IgD-negative memory B cell (primary cell): ENCODE measurements around the gene PCMT1. TPM values are rescaled to one million over a fixed set of nuclear protein-coding genes. Genes with fewer than 3 reads are reported as not detected.
A peak's percentile ranks its signal among the peaks of the same experiment; 100 is the strongest.
"Not testable (repeated sequence)": the region's sequence is repeated elsewhere in the genome, so short reads cannot be mapped to it uniquely, and the experiment has no call there.

ENCODE experiments used
- H3K27ac Mint-ChIP-seq, 3 donors: one replicate each; pipeline ENCODE4 v1.8.0; 2020 to 2022; ENCODE audit warnings: mild to moderate bottlenecking in 3 of 3, mixed read lengths in 3 of 3, moderate library complexity in 1 of 3
- H3K27me3 Mint-ChIP-seq: one replicate; pipeline ENCODE4 v1.8.0; 2021; ENCODE audit warnings: mixed read lengths
- H3K36me3 Mint-ChIP-seq: one replicate; pipeline ENCODE4 v1.8.0; 2020; ENCODE audit warnings: mild to moderate bottlenecking, mixed read lengths
- H3K4me1 Mint-ChIP-seq, 3 donors: one replicate each; pipeline ENCODE4 v1.8.0; 2020 to 2022; ENCODE audit warnings: mixed read lengths in 3 of 3, mild to moderate bottlenecking in 1 of 3
- H3K4me3 Mint-ChIP-seq, 4 donors: one replicate each; pipeline ENCODE4 v1.8.0; 2020 to 2022; ENCODE audit warnings: mild to moderate bottlenecking in 4 of 4, mixed read lengths in 4 of 4, moderate library complexity in 3 of 4
- H3K9me3 Mint-ChIP-seq, 3 donors: one replicate each; pipeline ENCODE4 v1.8.0; 2020 to 2021; ENCODE audit warnings: mixed read lengths in 3 of 3, mild to moderate bottlenecking in 1 of 3
- polyA plus RNA-seq: library from polyadenylated mRNA; unstranded; fragments of 300-500 nt; fragmentation: Illumina TruSeq; gene quantifications from one replicate; pipeline ENCODE4 v1.2.3, GENCODE V29; 2021

The PCMT1 gene
- polyA plus RNA-seq, 1 donor from 2014 or later, result 116 TPM

GRCh38 chr6:149848343-149848742 lies 98.8 kb downstream of the PCMT1 start:
- not testable (repeated sequence) for H3K27ac Mint-ChIP-seq, H3K27me3 Mint-ChIP-seq

GRCh38 chr6:149851461-149852110 lies 102.0 kb downstream of the PCMT1 start:
- no peaks in the 10 kb centered on the region for H3K9me3 Mint-ChIP-seq
- H3K27me3 Mint-ChIP-seq, result peaks cover 5% of the 10 kb centered on the region
- H3K4me3 Mint-ChIP-seq, result peak overlapping the region in 2 of 4 donors; percentile 25 to 72
- H3K4me1 Mint-ChIP-seq, result peaks cover 22 to 30% (median 29%) of the 10 kb centered on the region in 3 donors
- H3K36me3 Mint-ChIP-seq, result peaks cover 2% of the 10 kb centered on the region
- H3K27ac Mint-ChIP-seq, result peak overlapping the region; percentile 12 to 76 (median 59)

More at GRCh38 chr6:149848343-149848742, 98.8 kb downstream of the PCMT1 start:
- Mint-ChIP-seq H3K4me1 (peaks cover 18 to 24% (median 20%) of the 10 kb centered on the region in 3 donors), H3K4me3 (peak overlapping the region in 1 of 4 donors; percentile 5)
- H3K36me3 Mint-ChIP-seq, H3K9me3 Mint-ChIP-seq: not testable (repeated sequence)

- Mint-ChIP-seq H3K36me3 (peaks cover 2% of the 10 kb centered on the region), H3K4me3 (peak overlapping the region in 3 of 4 donors; percentile 25 to 72 (median 52)), H3K27me3 (peaks cover 5% of the 10 kb centered on the region), H3K27ac (peak overlapping the region; percentile 0 to 76 (median 59)), H3K4me1 (peaks cover 22 to 30% (median 29%) of the 10 kb centered on the region in 3 donors), H3K9me3 (no peaks in the 10 kb centered on the region)
Observed at GRCh38 chr6:149852180-149852579, 102.6 kb downstream of the PCMT1 start.

DNA sequence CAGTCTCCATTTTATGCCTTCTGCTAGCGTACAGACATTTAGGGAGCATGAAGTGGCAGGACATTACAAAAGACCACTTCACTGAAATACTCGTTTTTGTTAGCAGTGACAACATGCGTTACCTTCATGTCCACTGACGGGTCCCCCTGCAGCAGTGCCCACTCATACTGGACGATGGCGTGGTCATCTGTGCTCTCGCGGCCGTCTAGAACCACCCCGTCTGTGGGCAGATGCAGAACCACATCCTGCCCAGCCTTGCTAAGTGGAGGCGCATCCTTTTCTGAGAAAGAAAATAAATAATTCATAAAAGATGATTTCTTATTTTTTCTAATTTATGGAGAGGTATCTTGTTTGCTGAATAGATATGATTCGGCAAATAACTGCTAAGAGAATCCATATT lies 103.3 kb downstream of the PCMT1 start:
- Mint-ChIP-seq H3K9me3 (no peaks in the 10 kb centered on the region), H3K27ac (peak overlapping the region in 1 of 3 donors; percentile 76), H3K27me3 (peaks cover 5% of the 10 kb centered on the region), H3K36me3 (peaks cover 2% of the 10 kb centered on the region), H3K4me1 (peaks cover 22 to 30% (median 29%) of the 10 kb centered on the region in 3 donors), H3K4me3 (peak overlapping the region in 2 of 4 donors; percentile 38 to 72)

- H3K27me3 Mint-ChIP-seq, H3K27ac Mint-ChIP-seq, H3K36me3 Mint-ChIP-seq, H3K4me3 Mint-ChIP-seq, H3K9me3 Mint-ChIP-seq: not testable (repeated sequence)
- peaks cover 22 to 30% (median 29%) of the 10 kb centered on the region in 3 donors for H3K4me1 Mint-ChIP-seq
Observed at GRCh38 chr6:149854017-149854416, 104.5 kb downstream of the PCMT1 start.

GRCh38 chr6:149854532-149854931 lies 105.0 kb downstream of the PCMT1 start:
- no peak overlapping the region for H3K4me3 Mint-ChIP-seq
- H3K9me3 Mint-ChIP-seq, result no peaks in the 10 kb centered on the region
- H3K27ac Mint-ChIP-seq, result no peak overlapping the region
- peaks cover 22 to 30% (median 29%) of the 10 kb centered on the region in 3 donors for H3K4me1 Mint-ChIP-seq
- H3K36me3 Mint-ChIP-seq, result no peaks in the 10 kb centered on the region
- H3K27me3 Mint-ChIP-seq, result peaks cover 5% of the 10 kb centered on the region

DNA sequence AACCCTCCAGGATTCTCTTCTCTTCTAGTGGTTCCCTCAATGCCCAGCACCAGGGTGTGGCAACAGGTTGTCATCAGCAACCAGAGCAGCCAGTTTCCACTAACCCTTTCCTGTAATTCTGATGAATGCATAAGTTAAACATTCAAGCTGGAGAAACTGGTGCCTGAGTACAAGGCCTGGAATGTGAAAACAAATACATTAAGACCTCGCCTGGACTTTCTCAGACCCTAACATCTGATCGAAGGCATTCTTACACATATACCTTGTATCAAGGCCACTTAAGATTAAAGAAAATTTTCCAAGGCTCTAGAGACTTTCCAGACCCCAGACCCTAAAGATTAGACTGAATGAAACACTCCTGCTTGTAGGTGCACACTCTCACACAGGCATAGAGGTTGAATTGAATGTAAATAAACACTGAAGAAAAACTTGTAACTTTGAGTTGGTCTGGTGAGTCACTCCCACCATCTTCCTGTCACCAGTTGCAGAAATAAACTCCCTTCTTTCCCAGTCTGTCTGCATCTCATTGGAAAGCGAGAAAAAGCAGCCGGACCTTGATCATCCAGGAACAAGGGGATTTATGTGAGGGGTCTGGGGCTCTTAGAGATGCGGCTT lies 105.6 kb downstream of the PCMT1 start:
- Mint-ChIP-seq H3K4me1 (peaks cover 20 to 30% (median 29%) of the 10 kb centered on the region in 3 donors), H3K27me3 (peaks cover 5% of the 10 kb centered on the region), H3K4me3 (no peak overlapping the region), H3K36me3 (no peaks in the 10 kb centered on the region), H3K9me3 (no peaks in the 10 kb centered on the region), H3K27ac (no peak overlapping the region)

DNA sequence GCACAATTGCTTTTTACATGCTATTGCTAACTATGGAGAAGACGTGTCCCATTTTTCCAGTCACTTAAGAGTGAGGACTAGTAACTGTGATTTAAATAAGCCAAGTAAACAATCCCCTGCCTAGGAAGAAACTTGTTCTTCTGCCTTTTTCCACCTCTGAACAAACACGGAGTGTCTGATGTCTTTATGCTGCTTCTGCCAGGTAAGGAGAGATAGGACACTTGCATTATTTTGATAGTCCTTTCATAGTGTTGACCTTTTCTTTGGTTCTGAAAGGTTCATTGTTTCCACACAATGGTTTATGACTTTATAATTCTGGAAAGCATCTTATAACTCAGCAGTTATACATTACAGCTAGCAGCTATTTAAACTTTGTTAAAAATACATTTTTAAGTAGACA lies 106.2 kb downstream of the PCMT1 start:
- peaks cover 17 to 30% (median 26%) of the 10 kb centered on the region in 3 donors for H3K4me1 Mint-ChIP-seq
- H3K9me3 Mint-ChIP-seq, result no peaks in the 10 kb centered on the region
- H3K27ac Mint-ChIP-seq, result no peak overlapping the region
- H3K36me3 Mint-ChIP-seq, result no peaks in the 10 kb centered on the region
- no peak overlapping the region for H3K4me3 Mint-ChIP-seq
- peaks cover 7% of the 10 kb centered on the region for H3K27me3 Mint-ChIP-seq

DNA sequence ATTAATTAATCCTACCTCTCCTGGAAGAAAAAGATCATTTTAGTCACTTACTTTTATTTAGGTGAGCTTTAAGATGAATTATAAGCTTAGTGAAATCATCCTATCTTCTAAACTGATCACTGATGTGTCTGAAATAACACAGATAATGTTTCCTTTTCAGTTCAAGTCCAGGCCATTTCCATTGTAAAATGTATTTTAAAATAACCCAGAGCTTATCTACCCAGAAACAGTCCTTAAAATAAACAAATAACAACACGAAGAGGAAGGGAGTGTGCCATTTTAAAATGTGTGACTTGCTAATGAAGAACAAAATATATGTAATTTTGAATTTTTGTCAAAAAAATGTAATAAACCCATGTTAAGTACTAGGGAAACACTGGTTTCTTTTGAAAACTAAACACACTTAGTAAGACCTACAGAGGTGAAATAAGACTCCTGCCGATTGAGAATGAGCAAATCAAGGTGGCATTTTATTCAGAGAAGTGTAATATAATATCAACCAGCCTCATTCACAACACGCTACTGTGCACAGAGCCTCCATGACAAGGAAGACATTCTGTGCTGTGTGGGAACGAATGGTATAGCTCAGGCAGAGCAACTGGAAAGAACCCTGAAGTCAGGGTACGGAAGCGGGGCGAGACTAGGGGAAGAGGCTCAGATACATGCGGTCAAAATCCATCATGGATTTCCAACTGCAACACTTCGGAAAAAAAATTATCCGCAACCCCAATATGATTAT lies 106.9 kb downstream of the PCMT1 start:
- Mint-ChIP-seq H3K36me3 (no peaks in the 10 kb centered on the region), H3K4me1 (peaks cover 12 to 25% (median 22%) of the 10 kb centered on the region in 3 donors), H3K27me3 (peaks cover 6% of the 10 kb centered on the region), H3K27ac (no peak overlapping the region), H3K9me3 (no peaks in the 10 kb centered on the region), H3K4me3 (no peak overlapping the region)

DNA sequence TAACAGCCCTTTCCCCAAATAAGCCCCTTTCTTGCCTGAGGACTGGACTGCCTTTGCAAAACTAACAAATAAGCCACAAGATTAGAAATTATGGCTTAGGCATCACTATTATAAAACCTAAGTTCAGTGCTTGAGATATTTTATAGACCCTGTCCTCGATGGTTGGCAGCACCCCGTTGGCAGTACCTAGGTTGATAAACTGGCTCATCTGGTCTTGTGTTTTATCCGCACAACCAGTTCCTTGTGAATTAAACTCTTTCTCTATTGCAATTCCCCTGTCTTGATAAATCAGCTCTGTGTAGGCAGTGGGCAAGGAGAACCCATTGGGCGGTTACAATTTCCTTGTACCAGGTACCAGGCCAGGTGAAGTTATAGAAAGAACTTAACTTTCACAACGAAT lies 108.0 kb downstream of the PCMT1 start:
- Mint-ChIP-seq H3K9me3 (no peaks in the 10 kb centered on the region), H3K27ac (no peak overlapping the region), H3K4me3 (no peak overlapping the region), H3K27me3 (peaks cover 6% of the 10 kb centered on the region), H3K36me3 (no peaks in the 10 kb centered on the region), H3K4me1 (peaks cover 3 to 13% (median 12%) of the 10 kb centered on the region in 3 donors)

DNA sequence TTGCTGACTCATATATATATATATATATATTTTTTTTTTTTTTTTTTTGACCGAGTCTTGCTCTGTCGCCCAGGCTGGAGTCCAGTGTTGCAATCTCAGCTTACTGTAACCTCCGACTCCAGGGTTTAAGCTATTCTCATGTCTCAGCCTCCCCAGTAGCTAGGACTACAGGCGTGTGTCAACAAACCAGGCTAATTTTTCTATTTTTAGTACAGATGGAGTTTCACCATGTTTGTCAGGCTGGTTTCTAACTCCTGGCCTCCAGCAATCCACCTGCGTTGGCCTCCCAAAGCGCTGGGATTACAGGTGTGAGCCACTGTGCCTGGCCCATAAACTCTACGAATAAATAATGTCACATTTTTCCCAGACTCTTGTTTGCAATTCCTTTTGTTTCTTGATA lies 109.8 kb downstream of the PCMT1 start:
- H3K27ac Mint-ChIP-seq, result no peak overlapping the region
- H3K27me3 Mint-ChIP-seq, result peaks cover 6% of the 10 kb centered on the region
- no peak overlapping the region for H3K4me3 Mint-ChIP-seq
- peaks cover 2 to 10% (median 8%) of the 10 kb centered on the region in 3 donors for H3K4me1 Mint-ChIP-seq
- no peaks in the 10 kb centered on the region for H3K9me3 Mint-ChIP-seq
- no peaks in the 10 kb centered on the region for H3K36me3 Mint-ChIP-seq

DNA sequence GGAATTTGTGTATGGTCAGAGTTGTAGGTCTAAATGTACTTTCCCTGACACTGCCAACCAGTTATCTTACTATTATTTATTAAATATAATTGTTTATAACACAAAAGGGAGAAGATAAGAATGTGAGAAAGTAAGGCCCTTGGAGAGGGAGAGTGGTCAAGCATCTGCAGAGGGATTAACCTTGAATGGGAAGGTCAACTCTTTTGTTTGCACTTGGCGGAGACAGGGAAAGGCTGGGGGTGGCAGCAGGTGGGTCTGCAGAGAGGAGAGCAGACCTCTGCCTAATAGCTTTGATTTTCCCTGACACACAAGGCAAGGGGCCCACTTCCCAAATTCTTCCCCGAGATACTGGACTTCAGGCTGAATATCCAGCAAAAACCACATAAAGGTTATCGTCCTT lies 110.4 kb downstream of the PCMT1 start:
- Mint-ChIP-seq H3K27ac (no peak overlapping the region), H3K4me3 (peak overlapping the region in 1 of 4 donors; percentile 65), H3K27me3 (peaks cover 5% of the 10 kb centered on the region), H3K4me1 (peaks cover 5 to 6% (median 5%) of the 10 kb centered on the region in 3 donors), H3K9me3 (no peaks in the 10 kb centered on the region), H3K36me3 (no peaks in the 10 kb centered on the region)

DNA sequence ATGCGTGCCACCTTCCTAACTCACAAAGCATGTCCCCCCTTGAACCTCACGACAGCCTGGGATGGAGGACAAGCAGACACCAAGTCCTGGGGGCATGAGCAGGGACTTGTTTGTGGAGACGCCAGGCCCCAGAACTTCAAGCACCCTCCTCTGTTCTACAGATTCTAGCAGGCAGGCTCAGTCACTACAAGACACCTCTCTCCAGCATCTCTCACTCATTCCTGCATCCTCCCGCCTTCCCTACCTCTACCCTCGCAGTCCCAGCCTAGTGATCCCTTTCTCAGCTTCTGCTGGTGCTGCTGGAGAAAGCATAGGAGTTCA lies 110.9 kb downstream of the PCMT1 start:
- Mint-ChIP-seq H3K27ac (no peak overlapping the region), H3K4me3 (peak overlapping the region in 1 of 4 donors; percentile 57), H3K36me3 (no peaks in the 10 kb centered on the region), H3K9me3 (no peaks in the 10 kb centered on the region), H3K4me1 (peaks cover 3 to 6% (median 5%) of the 10 kb centered on the region in 3 donors), H3K27me3 (peaks cover 5% of the 10 kb centered on the region)
